DMS53 (cell line): ENCODE data around the gene NENF.
"Not testable (repeated sequence)": the region's sequence is repeated elsewhere in the genome, so short reads cannot be mapped to it uniquely, and the experiment has no call there.

Experiments used
- DNase-seq: peaks from one replicate; lab custom pipeline; 2025; lab: John Stamatoyannopoulos, UW

The NENF gene

DNA sequence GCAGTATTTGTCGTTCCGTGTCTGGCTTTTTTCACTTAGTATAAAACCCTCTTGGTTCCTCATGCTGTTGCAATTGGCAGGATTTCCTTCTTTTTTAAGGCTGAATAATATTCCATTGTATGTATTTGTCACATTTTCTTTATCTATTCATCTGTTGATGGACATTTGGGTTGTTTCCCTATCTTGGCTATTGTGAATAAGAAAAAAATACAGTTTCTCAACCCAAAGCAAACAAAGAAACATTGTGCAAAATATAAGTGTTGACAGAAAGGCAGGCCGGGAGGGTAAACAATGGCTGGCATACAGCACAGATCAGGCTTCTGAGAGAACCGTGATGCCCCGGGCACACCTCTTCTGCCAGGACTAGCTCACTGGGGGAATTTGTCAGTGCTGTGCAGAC is 26.9 kb downstream of the NENF start:
- no peak for DNase-seq

- no peak for DNase-seq
These were observed 27.7 kb downstream of the NENF start for GRCh38 chr1:212460376-212460775.

- DNase-seq: no peak
These were observed 29.4 kb downstream of the NENF start for GRCh38 chr1:212461916-212462660.

- no peak for DNase-seq
These were observed 31.0 kb downstream of the NENF start for GRCh38 chr1:212463565-212464285.

DNA sequence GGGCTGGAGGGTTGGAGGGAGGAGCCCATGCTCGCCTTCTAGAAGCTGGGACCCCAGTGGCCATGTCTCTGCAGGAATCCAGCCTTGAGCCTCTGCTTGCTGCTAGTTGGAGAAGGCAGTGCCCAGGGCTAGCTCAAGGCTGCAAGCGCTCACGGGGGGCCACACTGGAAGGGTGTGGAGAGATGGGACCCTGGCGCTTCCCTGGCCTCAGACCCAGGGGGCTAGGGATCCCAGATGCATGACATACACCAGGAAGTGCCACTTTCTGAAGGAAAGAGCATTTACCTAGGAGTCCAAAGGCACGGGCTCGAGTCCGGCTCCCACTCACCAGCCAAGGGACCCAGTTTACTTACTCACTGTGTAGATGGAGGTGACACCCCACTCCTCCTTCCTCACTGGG is 32.6 kb downstream of the NENF start:
- no peak for DNase-seq

GRCh38 chr1:212466437-212466836 is 33.7 kb downstream of the NENF start:
- DNase-seq: no peak

DNA sequence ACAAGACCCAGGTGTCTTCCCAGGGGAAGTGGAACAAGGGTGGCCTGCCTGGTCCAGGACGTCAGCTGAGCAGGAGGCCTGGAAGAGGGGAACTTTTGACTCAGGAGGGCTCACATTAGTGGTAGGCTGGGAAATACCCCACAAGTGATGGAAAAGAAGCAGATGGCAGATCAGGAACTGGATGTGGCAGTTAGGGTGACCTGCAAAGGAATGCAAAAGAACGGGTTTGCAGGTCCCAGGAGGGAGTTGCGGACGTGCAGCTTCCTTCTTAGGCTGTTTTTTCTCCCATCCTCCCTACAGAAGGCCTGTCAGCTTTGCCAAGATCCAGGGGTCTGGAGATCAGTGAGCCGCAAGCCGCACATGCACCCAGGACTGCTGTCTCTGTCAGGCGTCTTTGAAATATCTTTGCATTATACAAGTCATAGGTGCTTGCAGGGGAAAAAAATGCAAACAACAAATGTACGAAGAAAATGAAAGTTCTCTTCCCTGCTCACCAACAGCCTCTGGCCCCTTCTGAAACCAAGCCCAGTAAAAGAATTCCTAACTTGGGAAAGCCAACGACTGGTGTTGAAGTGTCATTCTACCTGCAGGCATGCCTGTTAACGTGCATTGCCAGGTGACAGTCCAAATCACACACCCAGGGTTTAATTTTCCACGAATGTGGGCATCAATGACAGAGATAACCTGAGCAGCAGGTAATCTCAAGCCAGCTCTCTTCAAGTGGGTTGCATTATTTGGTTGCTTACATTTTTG is 34.4 kb downstream of the NENF start:
- DNase-seq: no peak

- DNase-seq: peak; percentile 66
These were observed 35.2 kb downstream of the NENF start for GRCh38 chr1:212467843-212468482.

- DNase-seq: no peak
These were observed 37.3 kb downstream of the NENF start for GRCh38 chr1:212470059-212470458.

GRCh38 chr1:212471286-212471685 is 38.6 kb downstream of the NENF start:
- no peak for DNase-seq

DNA sequence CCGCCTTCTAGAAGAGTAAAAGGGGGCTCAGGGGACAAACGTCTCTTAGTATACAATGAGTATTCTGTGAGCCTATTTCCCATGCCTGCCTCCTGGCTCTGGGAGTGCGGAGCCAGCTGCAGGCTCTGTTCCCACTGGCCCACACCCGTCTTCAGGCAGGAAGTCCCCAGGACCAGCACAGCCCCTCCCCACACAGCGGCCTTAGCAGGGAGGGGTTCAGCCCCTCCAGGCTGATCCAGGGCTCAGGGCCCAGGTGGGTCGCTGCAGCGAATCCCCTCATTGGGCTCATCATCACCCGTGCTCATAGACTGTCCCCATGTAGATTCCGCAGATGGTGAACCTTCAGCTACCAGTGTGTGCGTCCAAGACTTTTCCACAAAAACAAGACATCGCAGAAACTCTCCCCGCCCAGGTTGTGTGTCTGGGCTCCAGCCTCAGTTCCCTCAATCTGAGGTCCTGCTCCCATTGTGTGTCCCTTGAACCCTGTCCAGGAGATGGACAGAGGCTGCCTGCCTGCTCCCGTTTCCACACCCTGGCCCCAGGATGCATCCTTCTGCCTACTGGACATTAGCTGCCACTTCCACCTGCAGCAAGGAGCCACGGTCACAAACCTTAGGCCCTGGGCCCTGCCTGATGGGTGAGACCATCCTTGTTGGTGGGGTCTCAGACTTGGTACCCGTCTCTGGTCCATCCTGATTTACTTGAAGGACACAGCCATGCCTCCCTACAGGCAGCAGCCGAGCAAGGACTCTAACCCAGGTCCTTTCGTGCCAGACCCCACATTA is 39.4 kb downstream of the NENF start:
- DNase-seq: no peak

DNA sequence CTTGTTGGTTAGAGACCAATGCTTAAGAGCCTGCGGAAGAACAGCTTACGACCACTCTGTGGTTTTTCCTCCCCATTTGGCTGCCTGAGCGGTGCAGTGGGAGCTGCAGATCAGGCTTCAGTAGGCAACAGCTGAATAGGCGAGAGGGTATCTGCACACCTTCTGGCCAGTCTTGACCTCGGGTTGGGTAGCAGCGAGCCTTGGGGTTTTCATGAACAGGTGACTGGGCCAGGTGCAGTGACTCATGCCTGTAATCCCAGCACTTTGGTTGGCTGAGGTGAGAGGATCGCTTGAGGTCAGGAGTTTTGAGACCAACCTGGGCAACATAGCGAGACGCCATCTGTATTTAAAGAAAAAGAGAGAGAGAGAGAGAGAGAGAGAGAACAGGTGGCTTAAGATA is 41.0 kb downstream of the NENF start:
- DNase-seq: peak; percentile 98

GRCh38 chr1:212475151-212475550 is 42.4 kb downstream of the NENF start:
- no peak for DNase-seq

DNA sequence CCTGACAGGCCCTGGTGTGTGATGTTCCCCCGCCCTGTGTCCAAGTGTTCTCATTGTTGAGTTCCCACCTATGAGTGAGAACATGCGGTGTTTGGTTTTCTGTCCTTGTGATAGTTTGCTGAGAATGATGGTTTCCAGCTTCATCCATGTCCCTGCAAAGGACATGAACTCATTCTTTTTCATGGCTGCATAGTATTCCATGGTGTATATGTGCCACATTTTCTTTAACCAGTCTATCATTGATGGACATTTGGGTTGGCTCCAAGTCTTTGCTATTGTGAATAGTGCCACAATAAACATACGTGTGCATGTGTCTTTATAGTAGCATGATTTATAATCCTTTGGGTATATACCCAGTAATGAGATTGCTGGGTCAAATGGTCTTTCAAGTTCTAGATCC is 43.1 kb downstream of the NENF start:
- not testable (repeated sequence) for DNase-seq

DNA sequence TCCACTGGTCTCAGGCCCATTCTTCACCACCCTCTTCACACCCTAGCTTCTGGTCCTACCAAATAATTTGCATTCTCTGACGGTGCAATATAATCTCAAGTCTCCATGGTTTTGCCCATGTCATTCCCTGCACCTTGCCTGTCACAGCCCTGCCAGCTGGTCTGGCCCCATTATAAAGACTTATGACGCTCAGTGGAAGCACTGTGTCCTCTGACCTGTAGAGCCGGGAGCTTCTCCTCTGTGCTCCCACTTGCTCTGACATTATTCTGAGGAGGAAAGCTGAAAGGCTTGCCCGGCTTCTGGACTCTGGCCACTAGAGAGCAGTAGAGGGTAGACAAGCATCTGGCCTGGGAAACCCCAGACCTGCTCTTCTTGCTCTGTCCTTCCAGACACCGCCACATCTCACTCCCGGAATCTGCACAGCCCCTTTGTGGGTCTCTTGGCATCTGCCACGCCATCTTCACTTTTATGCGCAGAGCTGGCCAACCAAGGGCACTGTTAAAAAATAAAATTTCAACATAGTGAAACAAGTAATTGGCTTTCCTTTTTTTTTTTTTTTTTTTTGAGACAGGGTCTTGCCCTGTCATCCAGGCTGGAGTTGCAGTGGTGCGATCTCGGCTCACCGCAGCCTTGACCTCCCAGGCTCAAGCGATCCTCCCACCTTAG is 44.4 kb downstream of the NENF start:
- peak; percentile 98 for DNase-seq

DNA sequence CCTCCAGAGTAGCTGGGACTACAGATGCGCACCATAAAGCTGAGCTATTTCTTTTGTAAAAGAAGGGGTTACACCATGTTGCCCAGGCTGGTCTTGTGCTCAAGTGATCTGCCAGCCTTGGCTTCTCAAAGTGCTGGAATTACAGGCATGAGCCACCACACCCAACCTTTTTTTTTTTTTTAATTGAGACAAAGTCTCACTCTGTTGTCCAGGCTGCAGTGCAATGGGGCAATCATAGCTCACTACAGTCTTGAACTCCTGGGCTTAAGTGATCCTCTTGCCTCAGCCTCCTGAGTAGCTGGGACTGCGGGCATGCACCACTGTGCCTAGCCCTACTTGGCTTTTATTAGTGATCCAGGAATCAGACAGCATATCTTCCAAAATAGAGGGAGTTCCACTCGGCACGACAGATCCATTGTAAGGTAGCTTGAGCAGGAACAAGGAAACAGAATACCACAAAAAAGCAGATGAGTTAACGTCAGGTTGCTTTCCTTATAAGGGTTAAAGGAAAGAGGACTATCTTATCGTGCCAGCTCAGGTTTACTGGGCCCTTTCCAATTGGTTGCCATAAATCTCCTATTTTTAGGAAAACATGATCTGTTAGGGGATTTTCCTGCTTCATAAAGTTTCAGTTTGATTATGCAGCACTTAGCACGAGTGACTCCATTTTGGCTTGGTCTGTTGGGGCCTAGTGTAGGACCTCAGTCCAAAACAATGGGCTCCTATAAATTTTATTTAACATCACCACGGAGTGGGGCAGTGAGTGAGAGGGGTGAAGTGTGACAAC is 45.2 kb downstream of the NENF start:
- peak; percentile 54 for DNase-seq

GRCh38 chr1:212478467-212479025 is 45.8 kb downstream of the NENF start:
- DNase-seq: no peak

- DNase-seq: no peak
These were observed 46.5 kb downstream of the NENF start for GRCh38 chr1:212479188-212479587.

DNA sequence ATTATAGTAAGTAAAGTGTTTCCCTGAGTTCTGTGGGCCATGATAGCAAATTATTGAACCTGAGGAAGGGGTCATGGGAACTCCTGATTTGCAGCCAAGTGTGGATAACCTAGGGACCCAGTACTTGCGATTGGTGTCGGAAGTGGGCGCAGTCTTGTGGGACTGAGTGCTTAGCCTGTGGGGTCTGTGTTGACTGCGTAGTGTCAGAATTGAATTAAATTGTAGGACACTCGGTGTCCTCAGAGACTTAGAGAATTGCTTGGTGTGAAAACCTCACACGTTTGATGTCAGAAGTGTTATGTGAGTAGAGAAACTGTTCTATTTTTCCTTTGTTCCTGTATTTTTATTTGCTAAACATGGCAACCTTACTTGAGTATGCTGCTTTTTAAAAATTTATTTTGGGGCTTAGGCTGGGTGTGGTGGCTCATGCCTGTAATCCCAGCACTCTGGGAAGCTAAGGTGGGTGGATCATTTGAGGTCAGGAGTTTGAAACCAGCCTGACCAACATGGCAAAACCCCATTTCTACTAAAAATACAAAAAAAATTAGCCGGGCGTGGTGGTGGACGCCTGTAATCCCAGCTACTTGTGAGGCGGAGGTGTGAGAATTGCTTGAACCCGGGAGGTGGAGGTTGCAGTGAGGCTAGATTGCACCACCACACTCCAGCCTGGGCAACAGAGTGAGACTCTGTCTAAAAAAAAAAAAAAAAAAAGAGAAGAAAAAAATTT is 48.2 kb downstream of the NENF start:
- not testable (repeated sequence) for DNase-seq
